Measurements from ENCODE around the gene CACNA1A. TPM values are rescaled to one million over a fixed set of nuclear protein-coding genes. Genes with fewer than 3 reads are reported as not detected.

CACNA1A gene
- total and polyA plus RNA-seq, 2 experiments from 2014 or later = 3.0 to 8.5 TPM

- H3K36me3 ChIP-seq (ENCODE audit: low read depth) = no peaks in the 10 kb centered on the region
- H3K4me3 ChIP-seq = no peak overlapping the region
- in situ Hi-C loops (cut with MboI) = no loop called here
- no peaks in the 10 kb centered on the region for H3K9me2 ChIP-seq (ENCODE audit: insufficient read depth)
- no peaks in the 10 kb centered on the region for H3K79me2 ChIP-seq (ENCODE audit: insufficient read depth)
- no peak overlapping the region for H3K9ac ChIP-seq
- H3K4me2 ChIP-seq (ENCODE audit: unreplicated experiment) = no peak overlapping the region
- no peaks in the 10 kb centered on the region for H3K9me3 ChIP-seq (ENCODE audit: low read depth)
- no peak for TF ChIP-seq EZH2phosphoT487 (IDR thresholded peaks at IDR 0.05; ENCODE audit: insufficient read depth, low read depth)
- TF ChIP-seq EZH2 (IDR thresholded peaks at IDR 0.05; ENCODE audit: insufficient read depth, poor library complexity, severe bottlenecking) = no peak
- WGBS, 2 experiments (ENCODE audit: low coverage in 1 of 2, low lambda C conversion rate in 2 of 2, missing lambda C conversion rate in 2 of 2) = 48% methylated on average over 10 of the region's 10 CpGs
- H3F3A ChIP-seq (ENCODE audit: insufficient read depth) = no peaks in the 10 kb centered on the region
- H4K20me1 ChIP-seq (ENCODE audit: insufficient read depth) = 0 out of 2 replicates have a peak, but pooled peaks cover 3% of the 10 kb centered on the region
- no peaks in the 10 kb centered on the region for H3K27me3 ChIP-seq (replicated peaks; ENCODE audit: insufficient read depth)
- peak; percentile 60 for DNase-seq
- no peak overlapping the region for H2AFZ ChIP-seq
- no peak overlapping the region for H3K27ac ChIP-seq
- H3K4me1 ChIP-seq (ENCODE audit: insufficient read depth) = no peaks in the 10 kb centered on the region
Observed at GRCh38 chr19:13441810-13442512, 64.3 kb downstream of the CACNA1A start.

GRCh38 chr19:13437919-13438618 lies 68.2 kb downstream of the CACNA1A start:
- Histone ChIP-seq H3K4me2 (ENCODE audit: unreplicated experiment) (no peak overlapping the region), H3K79me2 (ENCODE audit: insufficient read depth) (no peaks in the 10 kb centered on the region)

GRCh38 chr19:13436352-13436751 lies 69.9 kb downstream of the CACNA1A start:
- Histone ChIP-seq H3K4me3 (no peak overlapping the region), H3K9me3 (ENCODE audit: low read depth) (no peaks in the 10 kb centered on the region), H2AFZ (no peak overlapping the region), H3K79me2 (ENCODE audit: insufficient read depth) (no peaks in the 10 kb centered on the region), H4K20me1 (ENCODE audit: insufficient read depth) (no peaks in the 10 kb centered on the region; the same call in 1 of the 2 replicates), H3K4me1 (ENCODE audit: insufficient read depth) (no peaks in the 10 kb centered on the region), H3K27ac (no peak overlapping the region), H3K9me2 (ENCODE audit: insufficient read depth) (no peaks in the 10 kb centered on the region), H3K9ac (no peak overlapping the region), H3F3A (ENCODE audit: insufficient read depth) (no peaks in the 10 kb centered on the region), H3K36me3 (ENCODE audit: low read depth) (no peaks in the 10 kb centered on the region), H3K4me2 (ENCODE audit: unreplicated experiment) (no peak overlapping the region), H3K27me3 (replicated peaks; ENCODE audit: insufficient read depth) (no peaks in the 10 kb centered on the region)
- in situ Hi-C loops (cut with MboI) = no loop called here
- DNase-seq = no peak
- TF ChIP-seq EZH2 (IDR thresholded peaks at IDR 0.05; ENCODE audit: insufficient read depth, poor library complexity, severe bottlenecking) = no peak
- TF ChIP-seq EZH2phosphoT487 (IDR thresholded peaks at IDR 0.05; ENCODE audit: insufficient read depth, low read depth) = no peak
- WGBS, 2 experiments (ENCODE audit: low coverage in 1 of 2, low lambda C conversion rate in 2 of 2, missing lambda C conversion rate in 2 of 2) = 28 to 30% methylated on average over 1 of the region's 1 CpG

More at GRCh38 chr19:13437919-13438618, 68.2 kb downstream of the CACNA1A start:
- no peak overlapping the region for H2AFZ ChIP-seq
- no peaks in the 10 kb centered on the region for H3K36me3 ChIP-seq (ENCODE audit: low read depth)
- no peak overlapping the region for H3K4me3 ChIP-seq
- TF ChIP-seq EZH2phosphoT487 (IDR thresholded peaks at IDR 0.05; ENCODE audit: insufficient read depth, low read depth) (no peak), EZH2 (IDR thresholded peaks at IDR 0.05; ENCODE audit: insufficient read depth, poor library complexity, severe bottlenecking) (no peak)
- WGBS, 2 experiments (ENCODE audit: low coverage in 1 of 2, low lambda C conversion rate in 2 of 2, missing lambda C conversion rate in 2 of 2) = 60 to 64% methylated on average over 6 of the region's 6 CpGs
- H3K27me3 ChIP-seq (replicated peaks; ENCODE audit: insufficient read depth) = no peaks in the 10 kb centered on the region
- no peak overlapping the region for H3K27ac ChIP-seq
- peaks cover 3% of the 10 kb centered on the region; the same call in 1 of the 2 replicates for H4K20me1 ChIP-seq (ENCODE audit: insufficient read depth)
- in situ Hi-C loops (cut with MboI) = no loop called here
- no peak for DNase-seq
- H3K9ac ChIP-seq = no peak overlapping the region
- no peaks in the 10 kb centered on the region for H3K9me2 ChIP-seq (ENCODE audit: insufficient read depth)
- H3K9me3 ChIP-seq (ENCODE audit: low read depth) = no peaks in the 10 kb centered on the region
- no peaks in the 10 kb centered on the region for H3F3A ChIP-seq (ENCODE audit: insufficient read depth)
- H3K4me1 ChIP-seq (ENCODE audit: insufficient read depth) = no peaks in the 10 kb centered on the region

GRCh38 chr19:13430790-13431582 lies 75.3 kb downstream of the CACNA1A start:
- Histone ChIP-seq H3K4me2 (ENCODE audit: unreplicated experiment) (no peak overlapping the region), H3K27ac (no peak overlapping the region), H3K79me2 (ENCODE audit: insufficient read depth) (no peaks in the 10 kb centered on the region), H3K36me3 (ENCODE audit: low read depth) (no peaks in the 10 kb centered on the region), H3F3A (ENCODE audit: insufficient read depth) (no peaks in the 10 kb centered on the region), H4K20me1 (ENCODE audit: insufficient read depth) (no peaks in the 10 kb centered on the region; the same call in 1 of the 2 replicates), H2AFZ (no peak overlapping the region), H3K9me3 (ENCODE audit: low read depth) (no peaks in the 10 kb centered on the region), H3K9me2 (ENCODE audit: insufficient read depth) (no peaks in the 10 kb centered on the region), H3K27me3 (replicated peaks; ENCODE audit: insufficient read depth) (no peaks in the 10 kb centered on the region), H3K9ac (no peak overlapping the region), H3K4me3 (no peak overlapping the region), H3K4me1 (ENCODE audit: insufficient read depth) (no peaks in the 10 kb centered on the region)
- TF ChIP-seq EZH2 (IDR thresholded peaks at IDR 0.05; ENCODE audit: insufficient read depth, poor library complexity, severe bottlenecking) (no peak), EZH2phosphoT487 (IDR thresholded peaks at IDR 0.05; ENCODE audit: insufficient read depth, low read depth) (no peak)
- 40 to 53% methylated on average over 4 to 5 of the region's 5 CpGs for WGBS, 2 experiments (ENCODE audit: low coverage in 1 of 2, low lambda C conversion rate in 2 of 2, missing lambda C conversion rate in 2 of 2)
- peak; percentile 76 for DNase-seq
- in situ Hi-C loops (cut with MboI) = no loop called here

Data from GM23248 (cell line).